ENCODE results near the gene DAGLA. TPM values are rescaled to one million over a fixed set of nuclear protein-coding genes. Genes with fewer than 3 reads are reported as not detected.

DAGLA gene
- total RNA-seq, 2 experiments from 2014 or later, result 0.05 TPM; not detected in 1

GRCh38 chr11:61735391-61735790 lies 55.2 kb downstream of the DAGLA start:
- ChIA-PET POLR2A (no interaction called here), CTCF (interaction anchor here (1.3 to 1.4 kb wide), 2 partner anchors 12 to 62 kb away, joined by 3 to 4 read pairs; no protein-coding TSS in a partner anchor)
- no peaks in the 10 kb centered on the region for H3K9me3 Mint-ChIP-seq (ENCODE audit: insufficient read depth)
- no peak overlapping the region for H3K4me3 Mint-ChIP-seq
- H3K36me3 Mint-ChIP-seq (ENCODE audit: low read depth), result no peaks in the 10 kb centered on the region
- DNase-seq (no peak), ATAC-seq (no peak)
- H3K4me1 Mint-ChIP-seq (ENCODE audit: low read depth), result peaks cover 2% of the 10 kb centered on the region
- no peaks in the 10 kb centered on the region for H3K27me3 Mint-ChIP-seq (ENCODE audit: low read depth)
- no peak overlapping the region for H3K27ac Mint-ChIP-seq

- DNase-seq (no peak), ATAC-seq (no peak)
- Mint-ChIP-seq H3K4me3 (no peak overlapping the region), H3K36me3 (ENCODE audit: low read depth) (no peaks in the 10 kb centered on the region), H3K27me3 (ENCODE audit: low read depth) (no peaks in the 10 kb centered on the region), H3K27ac (no peak overlapping the region), H3K9me3 (ENCODE audit: insufficient read depth) (no peaks in the 10 kb centered on the region), H3K4me1 (ENCODE audit: low read depth) (peaks cover 2% of the 10 kb centered on the region)
- ChIA-PET POLR2A (no interaction called here), CTCF (interaction anchor here (1.4 kb wide), 1 partner anchor 61 kb away, joined by 3 read pairs; no protein-coding TSS in a partner anchor)
Measured at GRCh38 chr11:61736310-61736709, 56.1 kb downstream of the DAGLA start.

DNA sequence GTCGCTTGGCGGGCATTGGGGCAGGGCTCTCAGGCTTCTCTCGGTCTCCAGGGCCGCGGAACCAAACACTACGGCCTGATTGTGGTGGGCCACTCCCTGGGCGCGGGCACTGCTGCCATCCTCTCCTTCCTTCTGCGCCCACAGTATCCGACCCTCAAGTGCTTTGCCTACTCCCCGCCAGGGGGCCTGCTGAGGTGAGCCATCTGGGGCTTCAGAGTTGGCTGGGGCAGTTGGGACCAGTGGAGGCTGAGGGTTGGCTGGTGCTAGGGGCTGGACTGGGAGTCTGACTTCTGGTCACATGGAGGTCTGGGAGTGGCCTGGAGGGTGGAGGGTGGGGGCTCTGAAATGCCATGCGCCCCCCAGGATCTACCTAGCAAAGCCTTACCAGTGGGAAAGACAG lies 56.9 kb downstream of the DAGLA start:
- Mint-ChIP-seq H3K4me3 (no peak overlapping the region), H3K9me3 (ENCODE audit: insufficient read depth) (no peaks in the 10 kb centered on the region), H3K4me1 (ENCODE audit: low read depth) (peaks cover 2% of the 10 kb centered on the region), H3K27me3 (ENCODE audit: low read depth) (no peaks in the 10 kb centered on the region), H3K27ac (no peak overlapping the region), H3K36me3 (ENCODE audit: low read depth) (no peaks in the 10 kb centered on the region)
- ATAC-seq (no peak), DNase-seq (no peak)
- CTCF ChIA-PET, result no interaction called here
- POLR2A ChIA-PET, result no interaction called here

- no peak for ATAC-seq
- ChIA-PET POLR2A (no interaction called here), CTCF (interaction anchor here (1.3 kb wide), 1 partner anchor 10 kb away, joined by 7 read pairs; no protein-coding TSS in a partner anchor)
- Mint-ChIP-seq H3K9me3 (ENCODE audit: insufficient read depth) (no peaks in the 10 kb centered on the region), H3K4me1 (ENCODE audit: low read depth) (peaks cover 2% of the 10 kb centered on the region), H3K27ac (no peak overlapping the region), H3K4me3 (no peak overlapping the region), H3K36me3 (ENCODE audit: low read depth) (no peaks in the 10 kb centered on the region), H3K27me3 (ENCODE audit: low read depth) (no peaks in the 10 kb centered on the region)
- DNase-seq, result no peak
Measured at GRCh38 chr11:61737636-61738386, 57.6 kb downstream of the DAGLA start.

GRCh38 chr11:61738776-61739175 lies 58.6 kb downstream of the DAGLA start:
- no peaks in the 10 kb centered on the region for H3K27me3 Mint-ChIP-seq (ENCODE audit: low read depth)
- H3K27ac Mint-ChIP-seq, result no peak overlapping the region
- ChIA-PET CTCF (interaction anchor here (1.3 kb wide), 1 partner anchor 9 kb away, joined by 7 read pairs; no protein-coding TSS in a partner anchor), POLR2A (no interaction called here)
- H3K4me1 Mint-ChIP-seq (ENCODE audit: low read depth), result no peaks in the 10 kb centered on the region
- DNase-seq, result no peak
- no peaks in the 10 kb centered on the region for H3K9me3 Mint-ChIP-seq (ENCODE audit: insufficient read depth)
- H3K4me3 Mint-ChIP-seq, result no peak overlapping the region
- H3K36me3 Mint-ChIP-seq (ENCODE audit: low read depth), result no peaks in the 10 kb centered on the region
- ATAC-seq, result no peak

DNA sequence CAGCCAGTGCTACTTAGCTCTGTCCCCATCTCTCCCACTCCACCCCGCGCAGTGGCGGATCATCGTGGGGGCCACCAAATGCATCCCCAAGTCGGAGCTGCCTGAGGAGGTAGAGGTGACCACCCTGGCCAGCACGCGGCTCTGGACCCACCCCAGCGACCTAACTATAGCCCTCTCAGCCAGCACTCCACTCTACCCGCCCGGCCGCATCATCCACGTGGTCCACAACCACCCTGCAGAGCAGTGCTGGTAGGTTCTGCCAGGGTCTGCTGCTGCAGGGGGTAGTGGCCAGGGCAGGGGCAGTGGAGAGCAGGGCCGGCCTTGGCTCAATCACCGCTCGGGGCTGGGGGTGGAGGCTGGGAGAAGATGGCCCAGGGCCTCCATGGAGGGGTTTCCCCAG lies 59.2 kb downstream of the DAGLA start:
- Mint-ChIP-seq H3K27me3 (ENCODE audit: low read depth) (no peaks in the 10 kb centered on the region), H3K27ac (no peak overlapping the region), H3K4me3 (no peak overlapping the region), H3K36me3 (ENCODE audit: low read depth) (no peaks in the 10 kb centered on the region), H3K4me1 (ENCODE audit: low read depth) (no peaks in the 10 kb centered on the region), H3K9me3 (ENCODE audit: insufficient read depth) (no peaks in the 10 kb centered on the region)
- no peak for ATAC-seq
- ChIA-PET POLR2A (no interaction called here), CTCF (no interaction called here)
- no peak for DNase-seq

DNA sequence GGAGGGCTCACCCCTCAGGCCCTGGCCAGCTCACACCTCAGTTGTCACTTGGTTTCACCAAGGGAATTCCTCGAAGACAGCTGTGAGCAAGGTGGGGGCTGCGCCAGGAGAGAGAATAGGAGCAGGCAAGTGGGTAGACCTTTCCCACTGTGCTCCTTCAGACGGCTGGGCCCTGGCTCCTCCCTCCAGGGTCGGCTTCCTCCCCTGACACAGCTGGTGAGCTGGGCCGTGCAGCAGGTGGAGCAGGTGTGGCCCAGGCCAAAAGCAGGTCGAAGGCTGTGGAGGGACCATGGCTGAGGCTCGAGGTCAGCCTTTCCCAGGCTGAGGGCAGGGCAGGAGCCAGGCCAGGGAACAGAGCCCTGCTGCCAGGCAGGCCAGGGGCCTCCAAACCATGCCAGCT lies 59.8 kb downstream of the DAGLA start:
- Mint-ChIP-seq H3K27me3 (ENCODE audit: low read depth) (no peaks in the 10 kb centered on the region), H3K9me3 (ENCODE audit: insufficient read depth) (no peaks in the 10 kb centered on the region), H3K27ac (no peak overlapping the region), H3K4me1 (ENCODE audit: low read depth) (no peaks in the 10 kb centered on the region), H3K4me3 (no peak overlapping the region), H3K36me3 (ENCODE audit: low read depth) (no peaks in the 10 kb centered on the region)
- ChIA-PET CTCF (no interaction called here), POLR2A (no interaction called here)
- DNase-seq (no peak), ATAC-seq (peak; percentile 19)

- no peak for ATAC-seq
- no peak for DNase-seq
- H3K9me3 Mint-ChIP-seq (ENCODE audit: insufficient read depth), result no peaks in the 10 kb centered on the region
- no peaks in the 10 kb centered on the region for H3K4me1 Mint-ChIP-seq (ENCODE audit: low read depth)
- H3K27me3 Mint-ChIP-seq (ENCODE audit: low read depth), result no peaks in the 10 kb centered on the region
- CTCF ChIA-PET, result no interaction called here
- POLR2A ChIA-PET, result no interaction called here
- no peak overlapping the region for H3K4me3 Mint-ChIP-seq
- no peaks in the 10 kb centered on the region for H3K36me3 Mint-ChIP-seq (ENCODE audit: low read depth)
- no peak overlapping the region for H3K27ac Mint-ChIP-seq
Measured at GRCh38 chr11:61742391-61742790, 62.2 kb downstream of the DAGLA start.

DNA sequence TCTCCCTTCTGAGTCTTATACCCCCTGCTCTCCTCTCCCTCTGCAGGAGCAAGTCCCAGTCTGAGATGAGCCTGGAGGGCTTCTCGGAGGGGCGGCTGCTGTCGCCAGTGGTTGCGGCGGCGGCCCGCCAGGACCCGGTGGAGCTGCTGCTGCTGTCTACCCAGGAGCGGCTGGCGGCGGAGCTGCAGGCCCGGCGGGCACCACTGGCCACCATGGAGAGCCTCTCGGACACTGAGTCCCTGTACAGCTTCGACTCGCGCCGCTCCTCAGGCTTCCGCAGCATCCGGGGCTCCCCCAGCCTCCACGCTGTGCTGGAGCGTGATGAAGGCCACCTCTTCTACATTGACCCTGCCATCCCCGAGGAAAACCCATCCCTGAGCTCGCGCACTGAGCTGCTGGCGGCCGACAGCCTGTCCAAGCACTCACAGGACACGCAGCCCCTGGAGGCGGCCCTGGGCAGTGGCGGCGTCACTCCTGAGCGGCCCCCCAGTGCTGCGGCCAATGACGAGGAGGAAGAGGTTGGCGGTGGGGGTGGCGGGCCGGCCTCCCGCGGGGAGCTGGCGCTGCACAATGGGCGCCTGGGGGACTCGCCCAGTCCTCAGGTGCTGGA lies 63.4 kb downstream of the DAGLA start:
- no peak for DNase-seq
- Mint-ChIP-seq H3K9me3 (ENCODE audit: insufficient read depth) (no peaks in the 10 kb centered on the region), H3K4me3 (no peak overlapping the region), H3K4me1 (ENCODE audit: low read depth) (no peaks in the 10 kb centered on the region), H3K27me3 (ENCODE audit: low read depth) (no peaks in the 10 kb centered on the region), H3K27ac (no peak overlapping the region), H3K36me3 (ENCODE audit: low read depth) (no peaks in the 10 kb centered on the region)
- no peak for ATAC-seq
- CTCF ChIA-PET, result interaction anchor here (0.9 to 1.4 kb wide), 2 partner anchors 10 to 45 kb away, joined by 3 to 7 read pairs; no protein-coding TSS in a partner anchor
- POLR2A ChIA-PET, result no interaction called here

DNA sequence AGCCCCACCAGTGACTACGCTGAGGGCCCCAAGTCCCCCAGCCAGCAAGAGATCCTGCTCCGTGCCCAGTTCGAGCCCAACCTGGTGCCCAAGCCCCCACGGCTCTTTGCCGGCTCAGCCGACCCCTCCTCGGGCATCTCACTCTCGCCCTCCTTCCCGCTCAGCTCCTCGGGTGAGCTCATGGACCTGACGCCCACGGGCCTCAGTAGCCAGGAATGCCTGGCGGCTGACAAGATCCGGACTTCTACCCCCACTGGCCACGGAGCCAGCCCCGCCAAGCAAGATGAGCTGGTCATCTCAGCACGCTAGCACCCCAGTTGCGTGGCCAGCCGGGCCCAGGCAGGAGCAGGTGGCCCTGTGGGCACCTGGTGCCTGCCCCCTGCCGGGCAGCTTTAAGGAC lies 64.0 kb downstream of the DAGLA start:
- ChIA-PET POLR2A (interaction anchor here (0.7 kb wide), 1 partner anchor 48 kb away, joined by 3 read pairs; the partner anchor contains the start of genes FEN1 and TMEM258), CTCF (interaction anchor here (0.9 to 1.4 kb wide), 2 partner anchors 11 to 44 kb away, joined by 3 to 7 read pairs; no protein-coding TSS in a partner anchor)
- no peaks in the 10 kb centered on the region for H3K9me3 Mint-ChIP-seq (ENCODE audit: insufficient read depth)
- no peak overlapping the region for H3K4me3 Mint-ChIP-seq
- no peak overlapping the region for H3K27ac Mint-ChIP-seq
- no peaks in the 10 kb centered on the region for H3K27me3 Mint-ChIP-seq (ENCODE audit: low read depth)
- H3K4me1 Mint-ChIP-seq (ENCODE audit: low read depth), result no peaks in the 10 kb centered on the region
- DNase-seq (no peak), ATAC-seq (no peak)
- H3K36me3 Mint-ChIP-seq (ENCODE audit: low read depth), result no peaks in the 10 kb centered on the region

DNA sequence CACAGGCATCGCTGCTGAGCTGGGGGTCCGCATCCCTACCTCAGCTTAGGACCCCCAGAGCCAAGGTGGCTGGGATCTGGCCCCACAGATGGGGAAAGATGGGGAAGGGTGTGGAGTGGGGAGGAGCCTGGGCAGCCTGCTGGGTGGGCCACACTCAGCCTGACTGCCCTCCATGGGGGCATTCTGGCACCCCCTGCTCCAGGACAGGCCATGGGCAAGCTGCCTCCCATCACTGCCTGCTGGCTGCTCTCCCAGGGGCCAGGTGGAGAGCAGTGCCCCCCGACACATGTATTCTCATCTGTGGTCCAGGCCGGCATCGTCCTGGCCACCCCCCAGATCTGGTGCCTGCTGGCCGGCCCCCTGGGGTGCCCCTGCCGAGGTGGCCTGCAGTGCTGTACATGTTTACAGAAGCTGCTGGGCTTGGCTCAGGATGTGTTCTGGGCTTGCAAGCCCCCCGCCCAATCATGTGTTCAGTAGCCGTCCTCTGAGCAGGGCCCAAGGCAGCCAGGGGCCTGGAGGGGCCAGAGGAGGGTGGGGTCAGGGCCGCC lies 64.5 kb downstream of the DAGLA start:
- ChIA-PET POLR2A (interaction anchor here (0.7 kb wide), 1 partner anchor 48 kb away, joined by 3 read pairs; the partner anchor contains the start of genes FEN1 and TMEM258), CTCF (interaction anchor here (0.9 to 1.4 kb wide), 2 partner anchors 11 to 44 kb away, joined by 3 to 7 read pairs; no protein-coding TSS in a partner anchor)
- ATAC-seq (no peak), DNase-seq (no peak)
- Mint-ChIP-seq H3K4me3 (no peak overlapping the region), H3K27me3 (ENCODE audit: low read depth) (peaks cover 4% of the 10 kb centered on the region), H3K9me3 (ENCODE audit: insufficient read depth) (no peaks in the 10 kb centered on the region), H3K4me1 (ENCODE audit: low read depth) (no peaks in the 10 kb centered on the region), H3K36me3 (ENCODE audit: low read depth) (no peaks in the 10 kb centered on the region), H3K27ac (no peak overlapping the region)

All from activated CD8-positive, alpha-beta T cell treated with anti-CD3 and anti-CD28 coated beads, Interleukin-2, amount 10 ng/mL, durations not matched to agents 7 days and 5 days (primary cell).